Endothelial cell of umbilical vein (primary cell): ENCODE results near the gene GNB2. TPM values are rescaled to one million over a fixed set of nuclear protein-coding genes. Genes with fewer than 3 reads are reported as not detected.

ENCODE experiments used
- Bru-seq: library from RNA; stranded (reverse); fragments of 400-500 nt; gene quantifications from one replicate; lab custom pipeline; 2021; lab: Mats Ljungman, UMichigan
- BruChase-seq, 2 experiments: library from RNA; stranded (reverse); fragments of 400-500 nt; gene quantifications; one replicate each; lab custom pipeline; 2021; lab: Mats Ljungman, UMichigan
- BruUV-seq: library from RNA; stranded (reverse); fragments of 400-500 nt; replicated peaks from 2 replicates; lab custom pipeline; 2021; lab: Mats Ljungman, UMichigan
- CTCF ChIA-PET: fragments of 300-600, 350-600 bp; sonication (Branson Sonifier 250); formaldehyde crosslinking; loops from one replicate; lab custom pipeline; 2021; ENCODE audit warnings: antibody characterized with exemption, inconsistent platforms; lab: Charles Lee
- POLR2A ChIA-PET: fragments of 300-600, 350-600 bp; sonication (Branson Sonifier 250); formaldehyde crosslinking; loops from one replicate; lab custom pipeline; 2021; ENCODE audit warnings: antibody characterized with exemption, inconsistent platforms; lab: Charles Lee
- DNase-seq: peaks from one replicate; pipeline ENCODE4 v3.0.0-alpha.2; 2011; ENCODE audit warnings: low read depth, low spot score
- FAIRE-seq: peaks from 2 replicates; lab custom pipeline; 2011; peaks lifted over from hg19 to GRCh38; lab: Jason Lieb, UNC
- H2AFZ ChIP-seq: 2 replicates; pipeline ENCODE4 v1.6.0; 2012; ENCODE audit warnings: low read depth, low read length, control low read depth, inconsistent platforms
- H3K27ac ChIP-seq: 2 replicates; pipeline ENCODE4 v1.5.1; 2011; ENCODE audit warnings: low read depth, mild to moderate bottlenecking, control low read depth, low read length, moderate library complexity; ENCODE audit not compliant: insufficient read depth
- H3K27me3 ChIP-seq, 2 experiments: 2 replicates each; pipeline versions ENCODE4 v1.6.0 to v1.6.1; 2011; ENCODE audit warnings: low read length in 2 of 2, mixed read lengths in 1 of 2; ENCODE audit not compliant: control insufficient read depth in 2 of 2, insufficient read depth in 2 of 2
- H3K36me3 ChIP-seq, 2 experiments: 2 replicates in 1 of 2; 3 replicates in 1 of 2; pipeline ENCODE4 v1.5.1; 2011; ENCODE audit warnings: low read length in 2 of 2, mild to moderate bottlenecking in 1 of 2, moderate library complexity in 1 of 2; ENCODE audit not compliant: control insufficient read depth in 2 of 2, insufficient read depth in 2 of 2; ENCODE audit errors: extremely low read depth in 1 of 2
- H3K4me1 ChIP-seq: 3 replicates; pipeline ENCODE4 v1.5.1; 2011; ENCODE audit warnings: mild to moderate bottlenecking, low read length; ENCODE audit not compliant: control insufficient read depth, insufficient read depth; ENCODE audit errors: extremely low read depth
- H3K4me2 ChIP-seq: 2 replicates; pipeline ENCODE4 v1.6.1; 2011; ENCODE audit warnings: low read length, control low read depth, mixed read lengths; ENCODE audit not compliant: insufficient read depth
- H3K4me3 ChIP-seq, 3 experiments: fragments of 200-600 bp in 1 of 3; sonication (generic), shearing (Covaris generic) in 1 of 3; replicated peaks in 1 of 3; 2 replicates each; pipeline ENCODE4 v1.5.1; 2011 to 2016; ENCODE audit warnings: control low read depth in 3 of 3, low read length in 3 of 3, mild to moderate bottlenecking in 2 of 3, inconsistent platforms in 1 of 3, low read depth in 1 of 3, moderate library complexity in 1 of 3; ENCODE audit not compliant: insufficient read depth in 1 of 3
- H3K79me2 ChIP-seq: 2 replicates; pipeline ENCODE4 v1.6.0; 2012; ENCODE audit warnings: low read length, inconsistent platforms; ENCODE audit not compliant: control insufficient read depth, insufficient read depth
- H3K9ac ChIP-seq: replicated peaks from 2 replicates; pipeline ENCODE3; 2011; ENCODE audit warnings: low read length, control low read depth; ENCODE audit not compliant: insufficient read depth; ENCODE audit errors: extremely low read depth
- H3K9me1 ChIP-seq: replicated peaks from 3 replicates; pipeline ENCODE4 v1.6.0; 2011; ENCODE audit warnings: mild to moderate bottlenecking, low read length; ENCODE audit not compliant: control insufficient read depth, insufficient read depth; ENCODE audit errors: extremely low read depth
- H3K9me3 ChIP-seq: replicated peaks from 2 replicates; pipeline ENCODE4 v1.5.1; 2012; ENCODE audit warnings: low read length, inconsistent platforms; ENCODE audit not compliant: control insufficient read depth, insufficient read depth
- H4K20me1 ChIP-seq: replicated peaks from 2 replicates; pipeline ENCODE3; 2011; ENCODE audit warnings: mild to moderate bottlenecking, low read length; ENCODE audit not compliant: control insufficient read depth, insufficient read depth; ENCODE audit errors: extremely low read depth
- FOS ChIP-seq: IDR thresholded peaks from 2 replicates; pipeline ENCODE4 v1.6.1; 2011; ENCODE audit warnings: mild to moderate bottlenecking, low read length, moderate library complexity, borderline replicate concordance; ENCODE audit not compliant: insufficient read depth
- GATA2 ChIP-seq: IDR thresholded peaks from 2 replicates; pipeline ENCODE4 v1.7.0; 2011; ENCODE audit warnings: low read depth, mild to moderate bottlenecking, moderate library complexity, mixed read lengths, low read length; ENCODE audit not compliant: insufficient read length, insufficient read depth
- MAX ChIP-seq: IDR thresholded peaks from 2 replicates; pipeline ENCODE4 v1.6.1; 2011; ENCODE audit not compliant: insufficient read depth, insufficient read length
- MYC ChIP-seq: IDR thresholded peaks from one replicate; pipeline ENCODE4 v1.6.1; 2011; ENCODE audit warnings: mild to moderate bottlenecking, low read depth, low read length
- POLR2A ChIP-seq: IDR thresholded peaks from 2 replicates; pipeline ENCODE4 v1.6.1; 2012; ENCODE audit warnings: low read depth, mild to moderate bottlenecking, control low read depth, low read length
- POLR2AphosphoS5 ChIP-seq: IDR thresholded peaks from 2 replicates; pipeline ENCODE4 v1.6.1; 2012; ENCODE audit warnings: low read depth, mild to moderate bottlenecking, control low read depth, low read length, moderate library complexity; ENCODE audit not compliant: insufficient read depth
- dilution Hi-C: fragments of 300-500 bp; cut with MboI; formaldehyde crosslinking; loops from one replicate; pipeline ENCODE4 v1.15.0; 2019; ENCODE audit warnings: low sequenced_read_pairs; ENCODE audit not compliant: extremely low pct_ligation_motif_present
- intact Hi-C: fragments of 100-400 bp; cut with micrococcal nuclease; formaldehyde crosslinking; loops from one replicate; pipeline ENCODE4 v1.10.0; 2022
- long read RNA-seq: library from polyadenylated mRNA; stranded (forward); transcript quantifications from one replicate; pipeline ENCODE4 v2.0.0, GENCODE V29; 2021
- polyA minus RNA-seq, 3 experiments: library from RNA; depleted of rRNA, polyadenylated mRNA; stranded (reverse); fragments of >200 nt; gene quantifications; 1 replicate in 1 of 3; 2 replicates in 2 of 3; pipeline ENCODE4 v1.2.3, GENCODE V29; 2011
- polyA plus RNA-seq, 4 experiments: library from polyadenylated mRNA; depleted of rRNA in 3 of 4; stranded (reverse) in 3 of 4; unstranded in 1 of 4; fragments of >200 nt; gene quantifications; 2 replicates each; pipeline versions ENCODE4 v1.2.1 to v1.2.3, GENCODE V29; 2011 to 2012; ENCODE audit warnings: missing spikeins in 1 of 4
- total RNA-seq: library from RNA; stranded (reverse); gene quantifications from 2 replicates; pipeline ENCODE4 v1.2.3, GENCODE V29; 2021

The GNB2 gene
- 297 and 300 TPM in 2 replicates for total RNA-seq
- 433 and 502 TPM in 2 replicates for polyA plus RNA-seq
- 293 and 302 TPM in 2 replicates for polyA plus RNA-seq (2011; cell fraction: cytosol; rRNA removed)
- 148 and 171 TPM in 2 replicates for polyA plus RNA-seq (2011; cell fraction: nucleus; rRNA removed)
- polyA plus RNA-seq (2012): 244 and 284 TPM in 2 replicates
- 108 and 165 TPM in 2 replicates for polyA minus RNA-seq
- polyA minus RNA-seq (2011; cell fraction: cytosol; rRNA and poly(A)+ RNA removed): 104 TPM
- polyA minus RNA-seq (2011; cell fraction: nucleus; rRNA and poly(A)+ RNA removed): 27.5 and 34.4 TPM in 2 replicates
- percentile 63 among the genes with signal in this experiment for Bru-seq, nascent RNA
- percentile 95 among the genes with signal in this experiment for BruChase-seq, experiment 1, labeled RNA remaining after a 6-hour chase
- BruChase-seq, experiment 2, labeled RNA remaining after a 2-hour chase: percentile 79 among the genes with signal in this experiment
- long read RNA-seq, transcript GNB2-202 (9 exons, 1,524 nt): minor isoform, 9 of 602 reads
- long read RNA-seq, transcript GNB2-201 (10 exons, 1,878 nt): major isoform, 176 of 602 reads
- long read RNA-seq, transcript GNB2-211 (6 exons, 1,702 nt): minor isoform, 22 of 602 reads
- long read RNA-seq, partial matches to known transcripts: 300 of 602 reads
- long read RNA-seq, other reads (novel, unspliced or antisense): 94 of 602 reads

- peak within 1 kb of the TSS; percentile 73 for H2AFZ ChIP-seq
- no peaks in the 10 kb centered on the region for H4K20me1 ChIP-seq
- no peaks in the 10 kb centered on the region for H3K9me1 ChIP-seq
- no peak for TF ChIP-seq GATA2
- TF ChIP-seq POLR2AphosphoS5: peak; percentile 86
- peak; percentile 85 for TF ChIP-seq MAX
- no peak for TF ChIP-seq FOS
- peak; percentile 51 for TF ChIP-seq POLR2A
- TF ChIP-seq MYC: peak; percentile 8
- no TSS peak for BruUV-seq
- H3K27ac ChIP-seq: peak within 1 kb of the TSS; percentile 89
- FAIRE-seq (peak; percentile 99), DNase-seq (peak; percentile 99)
- peaks cover 2 to 5% of the 10 kb centered on the region in 2 experiments for H3K27me3 ChIP-seq
- H3K36me3 ChIP-seq: peaks cover 6 to 20% of the 10 kb centered on the region in 2 experiments
- peak within 1 kb of the TSS; percentile 70 to 88 (median 86) for H3K4me3 ChIP-seq
- intact Hi-C loops: loop anchor here (1.0 kb wide), 7 partner anchors 17 to 87 kb away; partner anchors contain the start of genes ACTL6B, FBXO24, LRCH4 and MOSPD3
- CTCF ChIA-PET: interaction anchor here (1.0 to 1.7 kb wide), 8 partner anchors 32 to 204 kb away, joined by 3 to 13 read pairs (median 4); partner anchors contain the start of genes FBXO24, LRCH4, MOSPD3 and POP7
- H3K4me1 ChIP-seq: peaks cover 4% of the 10 kb centered on the region
- dilution Hi-C loops: no loop called here
- H3K9ac ChIP-seq: peak within 1 kb of the TSS; percentile 93
- peaks cover 28% of the 10 kb centered on the region for H3K79me2 ChIP-seq
- POLR2A ChIA-PET: interaction anchor here (0.5 to 1.3 kb wide), 3 partner anchors 36 to 245 kb away, joined by 3 to 14 read pairs (median 4); partner anchors contain the start of genes FBXO24 and LRCH4
- peak within 1 kb of the TSS; percentile 74 for H3K4me2 ChIP-seq
- no peaks in the 10 kb centered on the region for H3K9me3 ChIP-seq
These were observed at the start of gene GNB2 for GRCh38 chr7:100673302-100673941. GNB2 (plus strand) TSS chr7:100673740; CDS start chr7:100676266, 2,526 bp downstream.
